HG03571 (cell line): Measurements from ENCODE around the gene SNX11.

Source experiments
- ATAC-seq: cut with Tn5 transposase; IDR thresholded peaks from one replicate; pipeline ENCODE4 v1.9.1; 2021; ENCODE audit not compliant: unreplicated experiment

Gene SNX11

GRCh38 chr17:48095611-48096010 is 12.0 kb upstream of the SNX11 start:
- ATAC-seq: no peak

GRCh38 chr17:48100160-48100559 is 7.4 kb upstream of the SNX11 start:
- no peak for ATAC-seq

- ATAC-seq: no peak
Observed at GRCh38 chr17:48100591-48101011, 7.0 kb upstream of the SNX11 start.

- ATAC-seq: peak; percentile 85
Observed at GRCh38 chr17:48101012-48101720, 6.4 kb upstream of the SNX11 start, which contains the start of gene CBX1. Gene CBX1 (minus strand): TSS chr17:48101478. CDS start chr17:48077004, 24,474 bp downstream.

GRCh38 chr17:48102043-48102750 is 5.4 kb upstream of the SNX11 start:
- ATAC-seq: no peak

GRCh38 chr17:48102798-48103715 is 4.5 kb upstream of the SNX11 start:
- no peak for ATAC-seq

GRCh38 chr17:48104440-48104839 is 3.1 kb upstream of the SNX11 start:
- no peak for ATAC-seq

GRCh38 chr17:48106802-48107136 is 797 bp upstream of the SNX11 start:
- no peak for ATAC-seq

GRCh38 chr17:48110761-48111160 is 3.2 kb downstream of the SNX11 start:
- ATAC-seq: no peak

GRCh38 chr17:48111937-48112241 is 4.3 kb downstream of the SNX11 start:
- ATAC-seq: no peak

- ATAC-seq: no peak
Observed at GRCh38 chr17:48113201-48113676, 5.7 kb downstream of the SNX11 start.

- ATAC-seq: no peak
Observed at GRCh38 chr17:48121923-48122664, 14.5 kb downstream of the SNX11 start.

- no peak for ATAC-seq
Observed at GRCh38 chr17:48122665-48123045, 15.1 kb downstream of the SNX11 start.

- ATAC-seq: no peak
Observed at GRCh38 chr17:48123111-48123510, 15.5 kb downstream of the SNX11 start.

- ATAC-seq: no peak
Observed at GRCh38 chr17:48123776-48124388, 16.3 kb downstream of the SNX11 start.

GRCh38 chr17:48125829-48126531 is 18.4 kb downstream of the SNX11 start:
- ATAC-seq: no peak

GRCh38 chr17:48126532-48126850 is 18.9 kb downstream of the SNX11 start:
- ATAC-seq: no peak

GRCh38 chr17:48127371-48128051 is 19.9 kb downstream of the SNX11 start:
- ATAC-seq: no peak

- no peak for ATAC-seq
Observed at GRCh38 chr17:48128400-48128799, 20.8 kb downstream of the SNX11 start.
